Omental fat pad (tissue), 4 donors: ENCODE measurements around the gene ABRAXAS1. TPM values are rescaled to one million over a fixed set of nuclear protein-coding genes. Genes with fewer than 3 reads are reported as not detected.
"Not testable (repeated sequence)": the region's sequence is repeated elsewhere in the genome, so short reads cannot be mapped to it uniquely, and the experiment has no call there.

ENCODE experiments used
- ATAC-seq: fragments of 150-250 bp; one replicate; pipeline ENCODE4 v1.9.1; 2016; ENCODE audit warnings: mild to moderate bottlenecking, moderate library complexity; ENCODE audit not compliant: low FRiP score
- DNase-seq: peaks from one replicate; pipeline ENCODE4 v3.0.0-alpha.2; 2019; ENCODE audit warnings: low spot score
- total RNA-seq, 4 donors: library from RNA; depleted of rRNA; stranded (reverse); fragments of >200 nt; gene quantifications; one replicate each; pipeline ENCODE4 v1.1.0, GENCODE V29; 2016
- TF ChIP-seq, protein P1 (sequence below), 3 donors: fragments of 450-650 bp; IDR thresholded peaks; one replicate each; pipeline ENCODE4 v1.5.1; 2016 to 2017; ENCODE audit warnings: antibody characterized with exemption in 3 of 3, mild to moderate bottlenecking in 3 of 3, moderate library complexity in 2 of 3

ABRAXAS1 gene
- total RNA-seq: 10 to 100 TPM in 3 of 4 donors, 1 to 10 TPM in 1; 7.8 to 19.9 (median 11.1) TPM

GRCh38 chr4:83484500-83485461 is at the start of gene ABRAXAS1:
Gene ABRAXAS1, minus strand, starts transcription at chr4:83485100. Its CDS starts 28 bp downstream, at chr4:83485072.
- DNase-seq (peak; percentile 74), ATAC-seq (peak; percentile 99)
- TF ChIP-seq, protein P1, sequence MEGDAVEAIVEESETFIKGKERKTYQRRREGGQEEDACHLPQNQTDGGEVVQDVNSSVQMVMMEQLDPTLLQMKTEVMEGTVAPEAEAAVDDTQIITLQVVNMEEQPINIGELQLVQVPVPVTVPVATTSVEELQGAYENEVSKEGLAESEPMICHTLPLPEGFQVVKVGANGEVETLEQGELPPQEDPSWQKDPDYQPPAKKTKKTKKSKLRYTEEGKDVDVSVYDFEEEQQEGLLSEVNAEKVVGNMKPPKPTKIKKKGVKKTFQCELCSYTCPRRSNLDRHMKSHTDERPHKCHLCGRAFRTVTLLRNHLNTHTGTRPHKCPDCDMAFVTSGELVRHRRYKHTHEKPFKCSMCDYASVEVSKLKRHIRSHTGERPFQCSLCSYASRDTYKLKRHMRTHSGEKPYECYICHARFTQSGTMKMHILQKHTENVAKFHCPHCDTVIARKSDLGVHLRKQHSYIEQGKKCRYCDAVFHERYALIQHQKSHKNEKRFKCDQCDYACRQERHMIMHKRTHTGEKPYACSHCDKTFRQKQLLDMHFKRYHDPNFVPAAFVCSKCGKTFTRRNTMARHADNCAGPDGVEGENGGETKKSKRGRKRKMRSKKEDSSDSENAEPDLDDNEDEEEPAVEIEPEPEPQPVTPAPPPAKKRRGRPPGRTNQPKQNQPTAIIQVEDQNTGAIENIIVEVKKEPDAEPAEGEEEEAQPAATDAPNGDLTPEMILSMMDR (IDR thresholded peaks at IDR 0.05): no peak

GRCh38 chr4:83527671-83528070 is 42.8 kb upstream of the ABRAXAS1 start:
- TF ChIP-seq, protein P1 (IDR thresholded peaks at IDR 0.05): no peak
- ATAC-seq (no peak), DNase-seq (no peak)

DNA sequence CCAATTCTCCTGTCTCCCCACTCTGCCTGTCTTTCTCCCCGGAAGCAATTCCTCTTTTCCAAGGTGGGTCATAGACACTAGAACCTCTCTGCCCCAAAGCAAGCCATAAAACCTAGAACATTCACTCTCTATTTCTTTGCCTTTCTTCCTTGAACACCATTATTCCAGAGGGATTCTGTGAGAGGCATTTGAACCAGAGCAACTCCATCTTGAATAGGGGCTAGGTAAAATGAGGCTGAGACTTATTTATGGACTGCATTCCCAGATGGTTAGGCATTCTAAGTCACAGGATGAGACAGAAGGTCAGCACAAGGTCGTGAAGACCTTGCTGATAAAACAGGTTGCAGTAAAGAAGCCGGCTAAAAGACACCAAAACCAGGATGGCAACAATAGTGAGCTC is 37.3 kb upstream of the ABRAXAS1 start:
- ATAC-seq (no peak), DNase-seq (no peak)
- TF ChIP-seq, protein P1 (IDR thresholded peaks at IDR 0.05): no peak

GRCh38 chr4:83516042-83516772 is 31.3 kb upstream of the ABRAXAS1 start:
- ATAC-seq: peak; percentile 59
- no peak for DNase-seq
- TF ChIP-seq, protein P1 (IDR thresholded peaks at IDR 0.05): no peak

DNA sequence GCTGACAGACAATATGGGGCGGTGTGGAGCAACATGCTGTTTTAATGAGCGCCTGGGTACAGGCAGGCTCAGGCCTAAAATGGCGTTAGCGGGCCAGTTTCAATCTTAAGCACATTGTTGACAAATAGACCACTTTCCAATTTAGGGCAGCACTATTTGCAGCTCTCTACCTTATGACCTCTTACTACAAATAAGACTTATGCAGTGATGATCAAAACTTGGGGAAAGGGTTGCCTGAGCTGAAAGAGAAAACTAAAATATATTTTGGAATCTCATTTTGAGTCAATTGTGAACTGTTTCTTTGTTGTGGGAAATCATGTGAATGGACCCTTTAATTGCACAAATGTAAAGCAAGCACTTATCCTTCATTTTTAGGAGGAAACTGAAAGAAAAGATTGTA is 25.5 kb upstream of the ABRAXAS1 start:
- no peak for ATAC-seq
- TF ChIP-seq, protein P1 (IDR thresholded peaks at IDR 0.05): no peak
- no peak for DNase-seq

DNA sequence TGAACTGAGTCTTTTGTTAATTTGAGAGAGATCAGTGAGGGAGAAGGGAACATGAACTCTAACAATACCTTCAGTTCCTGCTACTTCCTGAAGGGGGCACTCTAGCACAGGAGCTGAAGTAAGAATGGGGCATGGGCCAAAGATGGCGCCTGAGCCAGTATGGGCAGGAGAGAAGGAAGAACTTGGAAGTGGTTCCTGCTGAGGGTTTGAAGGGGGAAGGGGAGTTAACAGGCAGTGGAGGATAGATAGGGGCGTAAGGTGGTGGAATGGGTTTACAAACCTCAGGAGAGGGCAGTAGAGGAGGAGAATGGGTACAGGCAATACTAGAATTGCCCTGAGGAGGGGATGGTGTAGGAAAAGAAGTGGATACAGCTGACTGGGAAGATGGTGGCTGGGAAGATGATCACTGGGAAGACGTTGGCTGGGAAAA is 24.3 kb upstream of the ABRAXAS1 start:
- ATAC-seq, DNase-seq: not testable (repeated sequence)

More for the DNA sequence above, 24.3 kb upstream of the ABRAXAS1 start:
- TF ChIP-seq, protein P1 (IDR thresholded peaks at IDR 0.05): peak in 2 of 3 donors; percentile 47 to 54
